Upper lobe of right lung (tissue), 1 donor: ENCODE results near the gene SPAM1. TPM values are rescaled to one million over a fixed set of nuclear protein-coding genes. Genes with fewer than 3 reads are reported as not detected.
"Not testable (repeated sequence)": the region's sequence is repeated elsewhere in the genome, so short reads cannot be mapped to it uniquely, and the experiment has no call there.

Experiments
- ATAC-seq: fragments of 200-7000 bp; cut with Tn5 transposase; one replicate; pipeline ENCODE4 v1.9.1; 2020; ENCODE audit warnings: mild to moderate bottlenecking, moderate library complexity
- DNase-seq: peaks from one replicate; pipeline ENCODE4 v3.0.0-alpha.2; 2020
- H3K27ac ChIP-seq: fragments of 200-600 bp; one replicate; pipeline ENCODE4 v1.8.0; 2022
- H3K27me3 ChIP-seq: fragments of 200-600 bp; one replicate; pipeline ENCODE4 v1.8.0; 2022; ENCODE audit warnings: mild to moderate bottlenecking
- H3K36me3 ChIP-seq: fragments of 200-600 bp; one replicate; pipeline ENCODE4 v1.8.0; 2022
- H3K4me1 ChIP-seq: fragments of 200-600 bp; one replicate; pipeline ENCODE4 v1.8.0; 2022
- H3K4me3 ChIP-seq: fragments of 200-600 bp; one replicate; pipeline ENCODE4 v1.8.0; 2022; ENCODE audit warnings: mild to moderate bottlenecking
- H3K9me3 ChIP-seq: fragments of 200-600 bp; one replicate; pipeline ENCODE4 v1.8.0; 2022
- CTCF ChIP-seq: fragments of 200-600 bp; IDR thresholded peaks from one replicate; pipeline ENCODE4 v1.8.0; 2022; ENCODE audit warnings: antibody characterized with exemption
- intact Hi-C: fragments of 100-400 bp; cut with DNase I; formaldehyde crosslinking; loops from one replicate; pipeline ENCODE4 v1.11.0; 2022
- total RNA-seq: library from RNA; stranded (reverse); fragmentation: NEBNext Ultra II Directional; extraction: Animal tissue kit (Norgen Biotek cat#: 25700); gene quantifications from one replicate; pipeline ENCODE4 v1.2.1, GENCODE V29; 2021
- donor health status: DM: no; HTN: yes; CAD: no; lungs with severe emphysema.

Gene SPAM1
- total RNA-seq, 1 donor from 2014 or later, result not detected

GRCh38 chr7:123995617-123996326 lies 70.7 kb downstream of the SPAM1 start:
- H3K9me3 ChIP-seq, result no peaks in the 10 kb centered on the region

GRCh38 chr7:123996327-123996625 lies 71.2 kb downstream of the SPAM1 start:
- no peak for TF ChIP-seq CTCF
- H3K27ac ChIP-seq, result no peak overlapping the region
- ATAC-seq, result no peak
- no peaks in the 10 kb centered on the region for H3K36me3 ChIP-seq
- H3K4me1 ChIP-seq, result no peaks in the 10 kb centered on the region
- H3K9me3 ChIP-seq, result no peaks in the 10 kb centered on the region
- intact Hi-C loops, result no loop called here
- no peak for DNase-seq
- H3K4me3 ChIP-seq, result no peak overlapping the region
- no peaks in the 10 kb centered on the region for H3K27me3 ChIP-seq

More at GRCh38 chr7:123995617-123996326, 70.7 kb downstream of the SPAM1 start:
- Histone ChIP-seq H3K4me3 (no peak overlapping the region), H3K4me1 (no peaks in the 10 kb centered on the region), H3K27me3 (no peaks in the 10 kb centered on the region), H3K27ac (no peak overlapping the region), H3K36me3 (no peaks in the 10 kb centered on the region)
- TF ChIP-seq CTCF, result no peak
- intact Hi-C loops, result no loop called here
- ATAC-seq (no peak), DNase-seq (no peak)

- no peaks in the 10 kb centered on the region for H3K27me3 ChIP-seq
- intact Hi-C loops, result no loop called here
- no peaks in the 10 kb centered on the region for H3K4me1 ChIP-seq
- no peak for DNase-seq
- ATAC-seq, result no peak
- H3K27ac ChIP-seq, result no peak overlapping the region
- TF ChIP-seq CTCF, result no peak
- H3K36me3 ChIP-seq, result no peaks in the 10 kb centered on the region
- peaks cover 6% of the 10 kb centered on the region for H3K9me3 ChIP-seq
- no peak overlapping the region for H3K4me3 ChIP-seq
Observed at GRCh38 chr7:123998921-123999320, 73.9 kb downstream of the SPAM1 start.

- DNase-seq (no peak), ATAC-seq (no peak)
- H3K36me3 ChIP-seq, result no peaks in the 10 kb centered on the region
- no peak for TF ChIP-seq CTCF
- intact Hi-C loops, result no loop called here
- peaks cover 6% of the 10 kb centered on the region for H3K9me3 ChIP-seq
- H3K4me3 ChIP-seq, result no peak overlapping the region
- H3K27ac ChIP-seq, result no peak overlapping the region
- H3K4me1 ChIP-seq, result no peaks in the 10 kb centered on the region
- no peaks in the 10 kb centered on the region for H3K27me3 ChIP-seq
Observed at GRCh38 chr7:123999703-124000102, 74.7 kb downstream of the SPAM1 start.

- H3K9me3 ChIP-seq, DNase-seq, H3K4me3 ChIP-seq, H3K36me3 ChIP-seq, intact Hi-C loops, H3K4me1 ChIP-seq, H3K27ac ChIP-seq, ATAC-seq, H3K27me3 ChIP-seq: not testable (repeated sequence)
Observed at GRCh38 chr7:124008296-124008695, 83.3 kb downstream of the SPAM1 start.

- TF ChIP-seq CTCF, result no peak
- H3K27me3 ChIP-seq, result no peaks in the 10 kb centered on the region
- intact Hi-C loops, result no loop called here
- H3K4me1 ChIP-seq, result no peaks in the 10 kb centered on the region
- no peak overlapping the region for H3K4me3 ChIP-seq
- H3K9me3 ChIP-seq, result no peaks in the 10 kb centered on the region
- ATAC-seq, result no peak
- no peaks in the 10 kb centered on the region for H3K36me3 ChIP-seq
- H3K27ac ChIP-seq, result no peak overlapping the region
- DNase-seq, result no peak
Observed at GRCh38 chr7:124009321-124009720, 84.3 kb downstream of the SPAM1 start.

Other genes starting within 250 kb of the SPAM1 start
- gene WASL, start 176.2 kb upstream of the SPAM1 start, total RNA-seq, result 40.0 TPM
- gene HYAL4, start 80.1 kb upstream of the SPAM1 start, total RNA-seq, result not detected
- gene TMEM229A, start 107.8 kb downstream of the SPAM1 start, total RNA-seq, result not detected